Transverse colon (tissue), 4 donors: ENCODE measurements around the gene CARD19. TPM values are rescaled to one million over a fixed set of nuclear protein-coding genes. Genes with fewer than 3 reads are reported as not detected.
"Not testable (repeated sequence)": the region's sequence is repeated elsewhere in the genome, so short reads cannot be mapped to it uniquely, and the experiment has no call there.

Experiments used
- DNase-seq: peaks from one replicate; pipeline ENCODE4 v3.0.0-alpha.2; 2019
- H3K27ac ChIP-seq, 4 donors: fragments of 200-600 bp; sonication (generic); 2 replicates each; pipeline ENCODE4 v1.5.1; 2016 to 2018; ENCODE audit warnings: inconsistent platforms in 4 of 4
- H3K27me3 ChIP-seq: fragments of 200-600 bp; sonication (generic); 2 replicates; pipeline ENCODE4 v1.5.1; 2017; ENCODE audit warnings: inconsistent platforms
- H3K36me3 ChIP-seq, 4 donors: fragments of 200-600 bp; sonication (generic); 2 replicates each; pipeline ENCODE4 v1.5.1; 2017 to 2019; ENCODE audit warnings: inconsistent platforms in 4 of 4
- H3K4me1 ChIP-seq, 4 donors: fragments of 200-600 bp; sonication (generic); 2 replicates each; pipeline ENCODE4 v1.5.1; 2017 to 2020; ENCODE audit warnings: inconsistent platforms in 4 of 4
- H3K4me3 ChIP-seq, 4 donors: fragments of 200-600 bp; sonication (generic); 1 replicate in 1 of 4; 2 replicates in 3 of 4; pipeline versions ENCODE4 v1.5.1 to v1.6.1; 2017 to 2019; ENCODE audit warnings: inconsistent platforms in 4 of 4
- H3K9me3 ChIP-seq, 2 donors: fragments of 200-600 bp; sonication (generic); 2 replicates each; pipeline ENCODE4 v1.5.1; 2017 to 2019; ENCODE audit warnings: inconsistent platforms in 2 of 2
- CTCF ChIP-seq, 5 experiments: fragments of 200-600 bp in 3 of 5; fragments of 450-650 bp in 2 of 5; sonication (generic) in 3 of 5; IDR thresholded peaks; 1 replicate in 2 of 5; 2 replicates in 3 of 5; pipeline ENCODE4 v1.5.1; 2016 to 2017; ENCODE audit warnings: antibody characterized with exemption in 5 of 5, inconsistent platforms in 3 of 5, mild to moderate bottlenecking in 2 of 5, moderate library complexity in 1 of 5
- EP300 ChIP-seq: sonication (generic); formaldehyde crosslinking; IDR thresholded peaks from one replicate; pipeline ENCODE4 v1.6.1; 2017; ENCODE audit warnings: antibody characterized with exemption, low read depth
- POLR2A ChIP-seq: fragments of 450-650 bp; IDR thresholded peaks from one replicate; pipeline ENCODE4 v1.6.1; 2016; ENCODE audit warnings: antibody characterized with exemption, mild to moderate bottlenecking, moderate library complexity
- POLR2AphosphoS5 ChIP-seq, 3 donors: sonication (generic); formaldehyde crosslinking; IDR thresholded peaks; one replicate each; pipeline ENCODE4 v1.6.1; 2016; ENCODE audit warnings: antibody characterized with exemption in 3 of 3
- WGBS, 2 donors: methylation state at CpG; one replicate each; pipeline ENCODE4 v1.1.5; 2018; ENCODE audit warnings: low coverage in 1 of 2; 5-methylcytosine and 5-hydroxymethylcytosine counted together
- in situ Hi-C, 4 donors: fragments of 200-750 bp; cut with MboI; loops; one replicate each; pipeline versions ENCODE4 v1.15.0 to v1.15.1; 2017; ENCODE audit warnings: low sequenced_read_pairs in 3 of 4, low pct_ligation_motif_present in 1 of 4, low pct_unique_long_range_greater_than_20kb in 1 of 4
- intact Hi-C: fragments of 100-400 bp; cut with DNase I; formaldehyde crosslinking; loops from one replicate; pipeline ENCODE4 v1.15.1; 2023; ENCODE audit warnings: low total_unique reads
- total RNA-seq, 4 donors: library from RNA; depleted of rRNA; stranded (reverse); fragments of >200 nt; gene quantifications; one replicate each; pipeline ENCODE4 v1.1.0, GENCODE V29; 2016

Gene CARD19
- total RNA-seq, 4 donors from 2014 or later = 16.3 to 105 (median 88.2) TPM

GRCh38 chr9:93139365-93140182, 43.6 kb downstream of the CARD19 start:
- in situ Hi-C loops (no loop called here), intact Hi-C loops (no loop called here)
- no peak for DNase-seq
- Histone ChIP-seq H3K4me1 (peaks cover 18 to 26% (median 19%) of the 10 kb centered on the region in 4 donors), H3K27ac (no peak overlapping the region), H3K27me3 (no peaks in the 10 kb centered on the region), H3K4me3 (no peak overlapping the region), H3K36me3 (no peaks in the 10 kb centered on the region), H3K9me3 (no peaks in the 10 kb centered on the region)
- 92% methylated on average over 16 of the region's 16 CpGs; no CpG with 5 or more reads in 1 of the 2 donors for WGBS, 2 donors
- no peak for TF ChIP-seq EP300
- TF ChIP-seq POLR2A = no peak
- TF ChIP-seq CTCF (IDR thresholded peaks at IDR 0.05) = no peak
- TF ChIP-seq POLR2AphosphoS5 (IDR thresholded peaks at IDR 0.05) = no peak

- TF ChIP-seq POLR2AphosphoS5 (IDR thresholded peaks at IDR 0.05) (no peak), POLR2A (no peak), EP300 (no peak), CTCF (IDR thresholded peaks at IDR 0.05) (no peak)
- 75 to 84% methylated on average over 1 to 6 of the region's 8 CpGs for WGBS, 2 donors
- peaks cover 4 to 13% (median 6%) of the 10 kb centered on the region in 4 donors for H3K4me1 ChIP-seq
- H3K4me3 ChIP-seq = no peak overlapping the region
- H3K36me3 ChIP-seq = no peaks in the 10 kb centered on the region
- H3K27ac ChIP-seq = peak overlapping the region in 1 of 4 donors; percentile 12
- in situ Hi-C loops (no loop called here), intact Hi-C loops (no loop called here)
- no peaks in the 10 kb centered on the region for H3K27me3 ChIP-seq
- DNase-seq = no peak
- no peaks in the 10 kb centered on the region for H3K9me3 ChIP-seq
Observed at GRCh38 chr9:93141771-93142483, 45.9 kb downstream of the CARD19 start.

- H3K4me1 ChIP-seq = peaks cover 4 to 13% (median 6%) of the 10 kb centered on the region in 4 donors
- TF ChIP-seq POLR2A (peak; percentile 16), EP300 (no peak)
- peak; percentile 42 for DNase-seq
- H3K36me3 ChIP-seq = no peaks in the 10 kb centered on the region
- no peak overlapping the region for H3K4me3 ChIP-seq
- in situ Hi-C loops = no loop called here
- intact Hi-C loops = no loop called here
- H3K27me3 ChIP-seq = no peaks in the 10 kb centered on the region
- no peaks in the 10 kb centered on the region for H3K9me3 ChIP-seq
- peak overlapping the region in 2 of 4 donors; percentile 36 to 41 for H3K27ac ChIP-seq
- WGBS, 2 donors = 28 to 41% methylated on average over 5 to 12 of the region's 15 CpGs
Observed at GRCh38 chr9:93143830-93144530, 48.0 kb downstream of the CARD19 start.

GRCh38 chr9:93146696-93147095, 50.7 kb downstream of the CARD19 start:
- peaks cover 4 to 13% (median 6%) of the 10 kb centered on the region in 4 donors for H3K4me1 ChIP-seq
- H3K27me3 ChIP-seq, in situ Hi-C loops, H3K4me3 ChIP-seq, intact Hi-C loops, H3K9me3 ChIP-seq, H3K36me3 ChIP-seq, DNase-seq, H3K27ac ChIP-seq: not testable (repeated sequence)
- WGBS, 2 donors = 63 to 78% methylated on average over 6 of the region's 6 CpGs

GRCh38 chr9:93147632-93148031, 51.6 kb downstream of the CARD19 start:
- peaks cover 4 to 13% (median 6%) of the 10 kb centered on the region in 4 donors for H3K4me1 ChIP-seq
- H3K27me3 ChIP-seq = no peaks in the 10 kb centered on the region
- DNase-seq = no peak
- H3K27ac ChIP-seq = no peak overlapping the region
- H3K36me3 ChIP-seq = no peaks in the 10 kb centered on the region
- H3K4me3 ChIP-seq = no peak overlapping the region
- in situ Hi-C loops = no loop called here
- 73 to 90% methylated on average over 2 of the region's 2 CpGs for WGBS, 2 donors
- H3K9me3 ChIP-seq = no peaks in the 10 kb centered on the region
- TF ChIP-seq EP300 = no peak
- TF ChIP-seq POLR2A = no peak
- TF ChIP-seq POLR2AphosphoS5 (IDR thresholded peaks at IDR 0.05) = no peak
- no peak for TF ChIP-seq CTCF (IDR thresholded peaks at IDR 0.05)
- intact Hi-C loops = no loop called here
